ENCODE data around the gene GADD45G. TPM values are rescaled to one million over a fixed set of nuclear protein-coding genes. Genes with fewer than 3 reads are reported as not detected.

Gene GADD45G
- total RNA-seq, 1 experiment from 2014 or later, result 7.7 TPM

- no peaks in the 10 kb centered on the region for H3K9me3 Mint-ChIP-seq
- no CpG with 5 or more reads among the region's 6 CpGs for WGBS (ENCODE audit: extremely low coverage, insufficient read length, low lambda C conversion rate)
These were observed 33.0 kb downstream of the GADD45G start for GRCh38 chr9:89637787-89638186.

More at GRCh38 chr9:89637787-89638186, 33.0 kb downstream of the GADD45G start:
- Histone ChIP-seq H3K23ac (ENCODE audit: insufficient read length, low read depth, low read length) (no peak overlapping the region), H3K79me1 (ENCODE audit: insufficient read depth, low read depth, low read length, poor library complexity, severe bottlenecking) (no peaks in the 10 kb centered on the region), H3K56ac (ENCODE audit: insufficient read length, low read depth, low read length) (no peak overlapping the region), H4K5ac (ENCODE audit: insufficient read length, low read depth, low read length) (no peak overlapping the region), H3K79me2 (ENCODE audit: insufficient read depth, low read length) (no peaks in the 10 kb centered on the region), H2AK5ac (ENCODE audit: insufficient read length, low read length) (no peak overlapping the region), H3T11ph (ENCODE audit: low read length) (no peak overlapping the region), H2BK20ac (ENCODE audit: low read depth, low read length, poor library complexity, severe bottlenecking) (no peak overlapping the region), H3K27ac (ENCODE audit: insufficient read length, low read depth, low read length) (no peak overlapping the region), H2BK5ac (ENCODE audit: insufficient read length, low read length) (no peak overlapping the region), H2BK12ac (ENCODE audit: insufficient read length, low read depth, low read length) (no peak overlapping the region), H3K9ac (ENCODE audit: extremely low read depth, insufficient read length, low read length) (no peak overlapping the region), H4K8ac (replicated peaks; ENCODE audit: insufficient read length, low read depth, low read length) (no peak overlapping the region), H3K4me2 (ENCODE audit: insufficient read depth, insufficient read length, low read length) (no peak overlapping the region), H2BK120ac (ENCODE audit: low read depth, low read length, poor library complexity, severe bottlenecking) (no peak overlapping the region), H4K91ac (ENCODE audit: insufficient read length, low read depth, low read length) (no peak overlapping the region), H3K14ac (ENCODE audit: insufficient read depth, low read length) (no peak overlapping the region), H3K23me2 (ENCODE audit: insufficient read length, low read depth, low read length, poor library complexity, severe bottlenecking) (no peaks in the 10 kb centered on the region), H3K27me3 (ENCODE audit: insufficient read depth, low read length) (no peaks in the 10 kb centered on the region), H3K4ac (ENCODE audit: low read depth, low read length) (no peak overlapping the region), H3K9me3 (ENCODE audit: control insufficient read depth, low read depth, low read length) (no peaks in the 10 kb centered on the region), H2AFZ (ENCODE audit: low read length) (no peak overlapping the region), H4K20me1 (ENCODE audit: control insufficient read depth, insufficient read depth, insufficient read length) (no peaks in the 10 kb centered on the region), H2BK15ac (ENCODE audit: low read depth, low read length) (no peak overlapping the region), H3K4me1 (ENCODE audit: insufficient read depth, low read length) (no peaks in the 10 kb centered on the region), H3K18ac (ENCODE audit: insufficient read length, low read depth, low read length) (no peak overlapping the region)
- Mint-ChIP-seq H3K27me3 (ENCODE audit: low read depth) (peaks cover 2% of the 10 kb centered on the region; the same call in 1 of the 2 replicates), H3K36me3 (ENCODE audit: insufficient read depth in 1 of 3, low read depth in 3 of 3) (no peaks in the 10 kb centered on the region), H3K4me3 (no peak overlapping the region), H3K27ac (peak overlapping the region in 1 of 3 experiments; percentile 39; a peak in 1 of 7 replicates), H3K4me1 (peaks cover 12 to 22% of the 10 kb centered on the region in 2 experiments)
- TF ChIP-seq, protein P1, sequence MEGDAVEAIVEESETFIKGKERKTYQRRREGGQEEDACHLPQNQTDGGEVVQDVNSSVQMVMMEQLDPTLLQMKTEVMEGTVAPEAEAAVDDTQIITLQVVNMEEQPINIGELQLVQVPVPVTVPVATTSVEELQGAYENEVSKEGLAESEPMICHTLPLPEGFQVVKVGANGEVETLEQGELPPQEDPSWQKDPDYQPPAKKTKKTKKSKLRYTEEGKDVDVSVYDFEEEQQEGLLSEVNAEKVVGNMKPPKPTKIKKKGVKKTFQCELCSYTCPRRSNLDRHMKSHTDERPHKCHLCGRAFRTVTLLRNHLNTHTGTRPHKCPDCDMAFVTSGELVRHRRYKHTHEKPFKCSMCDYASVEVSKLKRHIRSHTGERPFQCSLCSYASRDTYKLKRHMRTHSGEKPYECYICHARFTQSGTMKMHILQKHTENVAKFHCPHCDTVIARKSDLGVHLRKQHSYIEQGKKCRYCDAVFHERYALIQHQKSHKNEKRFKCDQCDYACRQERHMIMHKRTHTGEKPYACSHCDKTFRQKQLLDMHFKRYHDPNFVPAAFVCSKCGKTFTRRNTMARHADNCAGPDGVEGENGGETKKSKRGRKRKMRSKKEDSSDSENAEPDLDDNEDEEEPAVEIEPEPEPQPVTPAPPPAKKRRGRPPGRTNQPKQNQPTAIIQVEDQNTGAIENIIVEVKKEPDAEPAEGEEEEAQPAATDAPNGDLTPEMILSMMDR (conservative IDR thresholded peaks at IDR 0.05), result no peak
- DNase-seq, result no peak
